Measurements from ENCODE around the gene CNTN4. TPM values are rescaled to one million over a fixed set of nuclear protein-coding genes. Genes with fewer than 3 reads are reported as not detected.

CNTN4 gene
- total and polyA plus RNA-seq, 9 donors = 0.35 to 16.7 (median 3.0) TPM

GRCh38 chr3:2153547-2153946, 54.9 kb downstream of the CNTN4 start:
- Histone ChIP-seq H3K27ac (no peak overlapping the region), H3K4me3 (no peak overlapping the region), H3K9me3 (no peaks in the 10 kb centered on the region), H3K36me3 (no peaks in the 10 kb centered on the region), H3K27me3 (no peaks in the 10 kb centered on the region), H3K4me1 (ENCODE audit: insufficient read depth) (no peaks in the 10 kb centered on the region)
- intact Hi-C loops (cut with DNase I) = no loop called here
- TF ChIP-seq EP300 (IDR thresholded peaks at IDR 0.05) = no peak
- TF ChIP-seq, protein P1, sequence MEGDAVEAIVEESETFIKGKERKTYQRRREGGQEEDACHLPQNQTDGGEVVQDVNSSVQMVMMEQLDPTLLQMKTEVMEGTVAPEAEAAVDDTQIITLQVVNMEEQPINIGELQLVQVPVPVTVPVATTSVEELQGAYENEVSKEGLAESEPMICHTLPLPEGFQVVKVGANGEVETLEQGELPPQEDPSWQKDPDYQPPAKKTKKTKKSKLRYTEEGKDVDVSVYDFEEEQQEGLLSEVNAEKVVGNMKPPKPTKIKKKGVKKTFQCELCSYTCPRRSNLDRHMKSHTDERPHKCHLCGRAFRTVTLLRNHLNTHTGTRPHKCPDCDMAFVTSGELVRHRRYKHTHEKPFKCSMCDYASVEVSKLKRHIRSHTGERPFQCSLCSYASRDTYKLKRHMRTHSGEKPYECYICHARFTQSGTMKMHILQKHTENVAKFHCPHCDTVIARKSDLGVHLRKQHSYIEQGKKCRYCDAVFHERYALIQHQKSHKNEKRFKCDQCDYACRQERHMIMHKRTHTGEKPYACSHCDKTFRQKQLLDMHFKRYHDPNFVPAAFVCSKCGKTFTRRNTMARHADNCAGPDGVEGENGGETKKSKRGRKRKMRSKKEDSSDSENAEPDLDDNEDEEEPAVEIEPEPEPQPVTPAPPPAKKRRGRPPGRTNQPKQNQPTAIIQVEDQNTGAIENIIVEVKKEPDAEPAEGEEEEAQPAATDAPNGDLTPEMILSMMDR (IDR thresholded peaks at IDR 0.05) = no peak
- no peak for TF ChIP-seq POLR2A (IDR thresholded peaks at IDR 0.05)
- no peak for DNase-seq
- 75 to 80% (median 77%) methylated on average over 5 of the region's 5 CpGs for WGBS, 3 donors

- no peak overlapping the region for H3K27ac ChIP-seq
- no peak for DNase-seq
- no peaks in the 10 kb centered on the region for H3K27me3 ChIP-seq
- H3K4me1 ChIP-seq (ENCODE audit: insufficient read depth) = no peaks in the 10 kb centered on the region
- H3K36me3 ChIP-seq = no peaks in the 10 kb centered on the region
- no peaks in the 10 kb centered on the region for H3K9me3 ChIP-seq
- 3 to 6% (median 5%) methylated on average over 3 of the region's 3 CpGs for WGBS, 3 donors
- no peak overlapping the region for H3K4me3 ChIP-seq
- no peak for TF ChIP-seq EP300 (IDR thresholded peaks at IDR 0.05)
- TF ChIP-seq, protein P1 (IDR thresholded peaks at IDR 0.05) = no peak
- no peak for TF ChIP-seq POLR2A (IDR thresholded peaks at IDR 0.05)
- intact Hi-C loops (cut with DNase I) = no loop called here
These were observed 56.0 kb downstream of the CNTN4 start for GRCh38 chr3:2154621-2155020.

DNA sequence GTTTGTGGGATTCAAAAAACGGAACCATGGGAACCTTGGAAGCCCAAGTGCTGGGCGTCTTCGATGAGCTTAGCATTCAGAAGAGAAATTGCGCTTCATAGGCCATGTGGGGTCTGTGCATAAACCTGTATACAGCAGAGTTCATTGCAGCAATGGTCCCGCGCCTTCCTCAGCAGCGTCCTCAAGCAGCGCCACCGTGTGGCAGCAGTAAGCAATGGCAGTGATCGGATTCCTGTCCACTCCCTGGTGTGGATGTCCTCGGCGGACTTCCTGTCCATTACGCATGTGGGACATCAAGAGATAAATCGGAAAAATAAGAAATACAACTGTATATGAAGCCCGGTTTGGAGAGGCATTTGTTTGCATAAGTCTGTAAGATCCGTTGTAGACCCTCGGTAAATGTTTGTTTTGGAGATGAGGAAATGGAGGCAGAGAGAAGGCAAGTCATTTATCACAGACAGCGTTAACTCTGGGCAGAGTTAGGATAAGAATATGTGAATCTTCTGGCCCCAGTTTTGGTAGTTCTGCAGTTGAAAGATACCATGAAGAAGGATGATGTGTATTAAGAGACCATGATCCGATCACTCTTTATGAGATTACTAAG, 57.7 kb downstream of the CNTN4 start:
- Histone ChIP-seq H3K4me1 (ENCODE audit: insufficient read depth) (no peaks in the 10 kb centered on the region), H3K27ac (no peak overlapping the region), H3K36me3 (no peaks in the 10 kb centered on the region), H3K9me3 (no peaks in the 10 kb centered on the region), H3K27me3 (no peaks in the 10 kb centered on the region), H3K4me3 (no peak overlapping the region)
- intact Hi-C loops (cut with DNase I) = no loop called here
- no peak for DNase-seq
- no peak for TF ChIP-seq EP300 (IDR thresholded peaks at IDR 0.05)
- TF ChIP-seq, protein P1 (IDR thresholded peaks at IDR 0.05) = no peak
- no peak for TF ChIP-seq POLR2A (IDR thresholded peaks at IDR 0.05)
- 71 to 74% (median 73%) methylated on average over 19 of the region's 19 CpGs for WGBS, 3 donors

DNA sequence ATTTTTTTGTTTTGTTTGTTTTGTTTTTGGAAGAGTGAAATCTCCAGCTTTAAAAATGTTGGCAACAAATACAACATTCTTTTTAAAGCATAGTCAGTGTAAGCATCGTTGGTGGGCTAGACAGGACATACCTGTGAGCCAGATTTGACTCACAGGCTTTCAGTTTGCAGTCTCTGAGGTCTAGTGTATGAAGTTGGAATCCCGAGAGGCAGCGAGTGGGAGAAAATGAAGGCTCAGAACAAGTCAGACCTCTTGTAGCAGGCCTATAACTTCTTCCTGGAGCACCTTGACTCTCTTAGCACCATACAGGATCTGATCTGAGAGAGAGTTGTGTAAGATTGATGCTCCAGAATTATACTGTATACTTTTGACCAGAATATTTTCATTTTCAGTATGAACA, 60.2 kb downstream of the CNTN4 start:
- intact Hi-C loops (cut with DNase I) = no loop called here
- Histone ChIP-seq H3K36me3 (no peaks in the 10 kb centered on the region), H3K9me3 (no peaks in the 10 kb centered on the region), H3K27me3 (no peaks in the 10 kb centered on the region), H3K4me1 (ENCODE audit: insufficient read depth) (no peaks in the 10 kb centered on the region), H3K27ac (no peak overlapping the region), H3K4me3 (no peak overlapping the region)
- 15 to 26% (median 15%) methylated on average over 3 of the region's 3 CpGs for WGBS, 3 donors
- DNase-seq = no peak
- TF ChIP-seq POLR2A (IDR thresholded peaks at IDR 0.05) (no peak), EP300 (IDR thresholded peaks at IDR 0.05) (no peak)
- TF ChIP-seq, protein P1 (IDR thresholded peaks at IDR 0.05) = no peak

Data from ovary (tissue), 9 donors.